Calu3 (cell line): ENCODE measurements around the gene FILIP1L. TPM values are rescaled to one million over a fixed set of nuclear protein-coding genes. Genes with fewer than 3 reads are reported as not detected.
A peak's percentile ranks its signal among the peaks of the same experiment; 100 is the strongest.

ENCODE experiments used
- Bru-seq: library from RNA; stranded (reverse); fragments of 400-500 nt; gene quantifications from one replicate; lab custom pipeline; 2021; lab: Mats Ljungman, UMichigan
- BruChase-seq, 2 experiments: library from RNA; stranded (reverse); fragments of 400-500 nt; gene quantifications; one replicate each; lab custom pipeline; 2021; lab: Mats Ljungman, UMichigan
- BruUV-seq: library from RNA; stranded (reverse); fragments of 400-500 nt; replicated peaks from 2 replicates; lab custom pipeline; 2021; lab: Mats Ljungman, UMichigan
- CTCF ChIA-PET: fragments of 300-600 bp; sonication (Branson Sonifier 250); formaldehyde crosslinking; loops from one replicate; lab custom pipeline; 2022; ENCODE audit warnings: antibody characterized with exemption; lab: Charles Lee
- DNase-seq: peaks from one replicate; pipeline ENCODE4 v3.0.0; 2022
- H3K27ac Mint-ChIP-seq: one replicate; pipeline ENCODE4 v1.8.0; 2022; ENCODE audit warnings: mixed read lengths; ENCODE audit not compliant: unreplicated experiment
- H3K27me3 Mint-ChIP-seq: one replicate; pipeline ENCODE4 v1.8.0; 2022; ENCODE audit warnings: mixed read lengths; ENCODE audit not compliant: unreplicated experiment
- H3K36me3 Mint-ChIP-seq: one replicate; pipeline ENCODE4 v1.8.0; 2022; ENCODE audit warnings: mild to moderate bottlenecking, moderate library complexity, mixed read lengths; ENCODE audit not compliant: insufficient read depth, unreplicated experiment
- H3K4me1 Mint-ChIP-seq: one replicate; pipeline ENCODE4 v1.8.0; 2022; ENCODE audit warnings: mild to moderate bottlenecking, low read depth, mixed read lengths; ENCODE audit not compliant: unreplicated experiment
- H3K4me3 Mint-ChIP-seq: one replicate; pipeline ENCODE4 v1.8.0; 2022; ENCODE audit warnings: mild to moderate bottlenecking, low read depth, moderate library complexity, mixed read lengths; ENCODE audit not compliant: unreplicated experiment
- H3K9me3 Mint-ChIP-seq: one replicate; pipeline ENCODE4 v1.8.0; 2022; ENCODE audit warnings: low read depth, mixed read lengths; ENCODE audit not compliant: unreplicated experiment
- intact Hi-C: fragments of 100-400 bp; cut with micrococcal nuclease; formaldehyde crosslinking; loops from one replicate; pipeline ENCODE4 v1.10.0; 2022; ENCODE audit not compliant: unreplicated experiment
- long read RNA-seq: library from polyadenylated mRNA; stranded (forward); transcript quantifications from one replicate; pipeline ENCODE4 v2.0.0, GENCODE V29; 2022
- total RNA-seq: library from RNA; stranded (reverse); gene quantifications from 2 replicates; pipeline ENCODE4 v1.2.3, GENCODE V29; 2022
- TF ChIP-seq, protein P1 (sequence below): fragments of 200-600 bp; IDR thresholded peaks from one replicate; pipeline ENCODE4 v1.8.0; 2022; ENCODE audit warnings: antibody characterized with exemption; ENCODE audit not compliant: unreplicated experiment

FILIP1L gene
- total RNA-seq (2.4 and 5.2 TPM in 2 replicates), Bru-seq, nascent RNA (percentile 28 among the genes with signal in this experiment), BruChase-seq, experiment 1, labeled RNA remaining after a 6-hour chase (percentile 31 among the genes with signal in this experiment), BruChase-seq, experiment 2, labeled RNA remaining after a 2-hour chase (percentile 21 among the genes with signal in this experiment)
- long read RNA-seq, transcript FILIP1L-203 (2 exons, 3,280 nt): major isoform, 9 of 82 reads
- long read RNA-seq, partial matches to known transcripts: 0 of 82 reads
- long read RNA-seq, other reads (novel, unspliced or antisense): 73 of 82 reads

DNA sequence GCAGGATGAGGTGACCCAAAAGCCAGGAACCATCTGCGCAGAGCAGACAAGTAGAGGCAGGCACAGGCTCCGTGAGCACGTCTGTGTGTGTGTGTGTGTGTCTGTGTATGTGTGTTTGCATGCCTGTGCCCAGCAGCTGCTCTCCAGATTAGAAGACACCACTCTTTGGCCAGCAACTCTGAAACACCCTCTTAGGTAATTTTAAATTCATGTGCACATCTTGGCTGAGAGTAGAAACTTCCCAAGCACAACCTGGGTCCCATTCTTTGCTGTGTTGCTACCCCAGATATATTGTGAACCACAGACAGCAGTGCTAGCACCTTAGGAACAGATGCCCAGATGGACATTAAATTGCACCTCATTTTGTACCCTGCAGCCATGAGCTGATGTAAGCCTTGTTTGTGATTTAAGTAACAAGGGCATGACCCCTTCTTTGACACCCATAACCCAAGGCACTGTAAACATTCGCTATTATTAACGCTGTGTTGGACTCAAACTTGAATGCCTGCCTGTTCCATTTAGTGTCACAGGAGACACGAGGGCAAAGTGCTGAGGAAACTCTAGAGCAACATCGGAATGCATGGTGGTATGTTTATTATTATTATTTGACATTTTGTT is at the start of gene FILIP1L:
Gene FILIP1L (minus strand): TSS at position 89 of the 618 bp plus-strand sequence.
- BruUV-seq: no TSS peak

GRCh38 chr3:100163787-100164186 is 49.5 kb upstream of the FILIP1L start:
- H3K27me3 Mint-ChIP-seq: no peaks in the 10 kb centered on the region
- intact Hi-C loops: no loop called here
- H3K36me3 Mint-ChIP-seq: no peaks in the 10 kb centered on the region
- CTCF ChIA-PET: no interaction called here
- H3K9me3 Mint-ChIP-seq: no peaks in the 10 kb centered on the region
- no peak overlapping the region for H3K4me3 Mint-ChIP-seq
- BruUV-seq: no TSS peak
- no peak overlapping the region for H3K27ac Mint-ChIP-seq
- TF ChIP-seq, protein P1, sequence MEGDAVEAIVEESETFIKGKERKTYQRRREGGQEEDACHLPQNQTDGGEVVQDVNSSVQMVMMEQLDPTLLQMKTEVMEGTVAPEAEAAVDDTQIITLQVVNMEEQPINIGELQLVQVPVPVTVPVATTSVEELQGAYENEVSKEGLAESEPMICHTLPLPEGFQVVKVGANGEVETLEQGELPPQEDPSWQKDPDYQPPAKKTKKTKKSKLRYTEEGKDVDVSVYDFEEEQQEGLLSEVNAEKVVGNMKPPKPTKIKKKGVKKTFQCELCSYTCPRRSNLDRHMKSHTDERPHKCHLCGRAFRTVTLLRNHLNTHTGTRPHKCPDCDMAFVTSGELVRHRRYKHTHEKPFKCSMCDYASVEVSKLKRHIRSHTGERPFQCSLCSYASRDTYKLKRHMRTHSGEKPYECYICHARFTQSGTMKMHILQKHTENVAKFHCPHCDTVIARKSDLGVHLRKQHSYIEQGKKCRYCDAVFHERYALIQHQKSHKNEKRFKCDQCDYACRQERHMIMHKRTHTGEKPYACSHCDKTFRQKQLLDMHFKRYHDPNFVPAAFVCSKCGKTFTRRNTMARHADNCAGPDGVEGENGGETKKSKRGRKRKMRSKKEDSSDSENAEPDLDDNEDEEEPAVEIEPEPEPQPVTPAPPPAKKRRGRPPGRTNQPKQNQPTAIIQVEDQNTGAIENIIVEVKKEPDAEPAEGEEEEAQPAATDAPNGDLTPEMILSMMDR: no peak
- H3K4me1 Mint-ChIP-seq: peaks cover 8% of the 10 kb centered on the region
- no peak for DNase-seq

More for the DNA sequence above, at the start of gene FILIP1L:
- TF ChIP-seq, protein P1: no peak
- H3K9me3 Mint-ChIP-seq: peaks cover 3% of the 10 kb centered on the region
- DNase-seq: no peak
- H3K4me1 Mint-ChIP-seq: no peaks in the 10 kb centered on the region
- H3K27ac Mint-ChIP-seq: no peak within 1 kb of the TSS
- no peaks in the 10 kb centered on the region for H3K27me3 Mint-ChIP-seq
- CTCF ChIA-PET: no interaction called here
- peaks cover 5% of the 10 kb centered on the region for H3K36me3 Mint-ChIP-seq
- intact Hi-C loops: no loop called here
- H3K4me3 Mint-ChIP-seq: no peak within 1 kb of the TSS

DNA sequence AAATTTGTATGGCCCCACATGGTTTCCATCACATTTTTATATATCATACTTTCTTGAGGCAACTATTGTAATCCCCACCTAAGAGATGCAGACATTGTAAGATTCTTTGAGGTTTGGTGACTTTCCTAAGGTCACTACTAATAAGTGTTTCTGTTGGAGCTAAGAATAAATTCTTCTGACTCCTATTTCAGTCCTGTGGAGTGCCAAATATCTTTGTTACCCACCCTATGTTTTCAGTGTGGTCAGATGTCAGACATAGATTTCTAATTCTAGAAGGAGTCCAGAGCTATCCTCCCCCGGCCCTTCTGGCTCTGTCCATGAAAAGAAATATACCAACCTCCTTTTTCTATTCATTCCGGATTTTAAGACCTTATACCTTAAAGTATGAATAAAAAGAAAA is 46.2 kb upstream of the FILIP1L start:
- no peaks in the 10 kb centered on the region for H3K36me3 Mint-ChIP-seq
- no peaks in the 10 kb centered on the region for H3K27me3 Mint-ChIP-seq
- no peak for DNase-seq
- intact Hi-C loops: no loop called here
- peaks cover 8% of the 10 kb centered on the region for H3K4me1 Mint-ChIP-seq
- CTCF ChIA-PET: no interaction called here
- TF ChIP-seq, protein P1: no peak
- no peak overlapping the region for H3K4me3 Mint-ChIP-seq
- peaks cover 4% of the 10 kb centered on the region for H3K9me3 Mint-ChIP-seq
- H3K27ac Mint-ChIP-seq: no peak overlapping the region
- no TSS peak for BruUV-seq

DNA sequence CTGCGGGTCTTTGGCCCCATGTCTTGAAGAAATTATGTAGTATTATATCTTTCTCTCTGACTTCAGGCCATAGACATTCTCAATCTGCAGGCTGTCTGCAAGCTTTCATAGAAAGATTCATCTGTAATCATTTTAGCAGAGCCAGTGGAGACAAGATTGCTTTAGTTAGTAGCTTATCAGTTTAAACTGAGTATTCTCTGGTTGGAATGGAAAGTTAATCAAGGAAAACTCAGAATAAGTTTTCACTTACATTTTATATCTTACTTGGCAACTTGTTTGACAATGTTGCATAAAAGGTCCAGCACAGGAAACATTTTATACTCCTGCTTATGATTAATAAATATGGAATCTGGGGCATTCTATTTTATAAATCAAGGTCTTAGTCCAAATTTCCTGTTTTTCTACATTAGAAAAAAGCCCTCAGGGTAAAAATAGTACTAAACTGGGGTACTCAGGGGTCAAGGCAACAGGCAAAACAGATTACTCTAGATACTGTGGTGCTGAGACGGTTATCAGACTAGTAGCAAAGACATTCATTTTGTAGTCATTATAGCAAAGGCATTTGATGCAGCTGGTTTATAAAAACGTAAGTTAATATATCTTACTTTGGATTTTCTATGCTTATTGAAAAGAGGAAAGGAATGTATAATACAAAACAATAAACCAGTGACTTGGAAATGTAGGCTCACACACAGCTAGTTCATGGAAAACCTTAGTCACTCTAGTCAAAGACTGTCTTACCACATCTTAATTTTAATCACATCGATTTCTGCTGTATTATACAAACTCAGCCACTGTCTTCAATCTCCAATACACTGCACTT is 45.2 kb upstream of the FILIP1L start:
- DNase-seq: no peak
- Mint-ChIP-seq H3K4me1 (peaks cover 8% of the 10 kb centered on the region), H3K27me3 (no peaks in the 10 kb centered on the region), H3K9me3 (peaks cover 10% of the 10 kb centered on the region), H3K4me3 (no peak overlapping the region), H3K27ac (no peak overlapping the region), H3K36me3 (no peaks in the 10 kb centered on the region)
- no TSS peak for BruUV-seq
- TF ChIP-seq, protein P1: no peak
- CTCF ChIA-PET: no interaction called here
- intact Hi-C loops: no loop called here
